Kidney (tissue), 14 donors: ENCODE results near the gene CDC34. TPM values are rescaled to one million over a fixed set of nuclear protein-coding genes. Genes with fewer than 3 reads are reported as not detected.
A peak's percentile ranks its signal among the peaks of the same experiment; 100 is the strongest.

Source experiments
- DNase-seq, 5 donors: peaks; one replicate each; pipeline ENCODE4 v3.0.0-alpha.2; 2013 to 2020
- FAIRE-seq: peaks from 2 replicates; lab custom pipeline; 2012; peaks lifted over from hg19 to GRCh38; lab: Jason Lieb, UNC
- H3K27ac ChIP-seq, 2 donors: one replicate each; pipeline ENCODE4 v1.7.0; 2013; ENCODE audit warnings: low read depth in 2 of 2, low read length in 2 of 2, inconsistent platforms in 1 of 2
- H3K27me3 ChIP-seq: one replicate; pipeline ENCODE4 v1.7.1; 2013; ENCODE audit warnings: low read length, inconsistent platforms; ENCODE audit not compliant: control insufficient read depth, insufficient read depth
- H3K36me3 ChIP-seq, 3 donors: one replicate each; pipeline versions ENCODE4 v1.7.0 to v1.7.1; 2013; ENCODE audit warnings: low read length in 3 of 3, control low read depth in 1 of 3, inconsistent platforms in 1 of 3; ENCODE audit not compliant: insufficient read depth in 3 of 3, control insufficient read depth in 2 of 3
- H3K4me1 ChIP-seq, 3 donors: one replicate each; pipeline versions ENCODE4 v1.7.0 to v1.7.1; 2013; ENCODE audit warnings: low read length in 3 of 3, inconsistent platforms in 1 of 3, low read depth in 1 of 3; ENCODE audit not compliant: control insufficient read depth in 2 of 3, insufficient read depth in 2 of 3
- H3K4me3 ChIP-seq, 3 donors: one replicate each; pipeline versions ENCODE4 v1.7.0 to v1.8.1; 2013; ENCODE audit warnings: low read length in 3 of 3, control low read depth in 1 of 3, inconsistent platforms in 1 of 3
- H3K9ac ChIP-seq, 3 donors: one replicate each; pipeline versions ENCODE4 v1.7.0 to v1.7.1; 2013; ENCODE audit warnings: low read length in 3 of 3, control low read depth in 1 of 3, inconsistent platforms in 1 of 3
- H3K9me3 ChIP-seq, 3 donors: one replicate each; pipeline versions ENCODE4 v1.7.0 to v1.7.1; 2013; ENCODE audit warnings: low read length in 3 of 3, control low read depth in 1 of 3, inconsistent platforms in 1 of 3; ENCODE audit not compliant: control insufficient read depth in 2 of 3, insufficient read depth in 1 of 3
- CTCF ChIP-seq: IDR thresholded peaks from 3 replicates; pipeline ENCODE4 v1.5.1; 2012; ENCODE audit warnings: mild to moderate bottlenecking, moderate library complexity, borderline replicate concordance; ENCODE audit not compliant: insufficient read depth; ENCODE audit errors: extremely low read depth
- intact Hi-C: fragments of 100-400 bp; cut with DNase I; formaldehyde crosslinking; loops from one replicate; pipeline ENCODE4 v1.11.1; 2022
- polyA plus RNA-seq: library from polyadenylated mRNA; stranded (reverse); fragments of 350-450 nt; fragmentation: Illumina TruSeq; extraction: RNeasy Lipid Tissue Mini Kit (QIAGEN cat#74804); gene quantifications from one replicate; pipeline ENCODE4 v1.2.3, GENCODE V29; 2014; ENCODE audit warnings: low read depth, low replicate concordance; ENCODE audit not compliant: insufficient read depth
- total RNA-seq: library from RNA; stranded (reverse); fragmentation: NEBNext Ultra II Directional; extraction: Animal tissue kit (Norgen Biotek cat#: 25700); gene quantifications from one replicate; pipeline ENCODE4 v1.2.1, GENCODE V29; 2021
- donor health status: control.
- donor health status: control.
- donor health status: control.
- donor health status: control.
- donor health status: control.
- donor health status: DM: yes; HTN: yes; CAD: no.
- donor health status: Normal renal cell carcinoma (clear cell type).

Gene CDC34
- total and polyA plus RNA-seq, 2 donors from 2014 or later: 33.8 to 72.3 TPM

GRCh38 chr19:483332-484072, 48.1 kb upstream of the CDC34 start:
- DNase-seq (no peak), FAIRE-seq (no peak)
- H3K27me3 ChIP-seq: no peaks in the 10 kb centered on the region
- no peak for TF ChIP-seq CTCF
- no peak overlapping the region for H3K9ac ChIP-seq
- H3K9me3 ChIP-seq: no peaks in the 10 kb centered on the region
- H3K27ac ChIP-seq: no peak overlapping the region
- no peaks in the 10 kb centered on the region for H3K36me3 ChIP-seq
- no peak overlapping the region for H3K4me3 ChIP-seq
- intact Hi-C loops: no loop called here
- peaks cover 0 to 3% (median 0%) of the 10 kb centered on the region in 3 donors for H3K4me1 ChIP-seq

GRCh38 chr19:484494-484893, 47.1 kb upstream of the CDC34 start:
- H3K36me3 ChIP-seq: no peaks in the 10 kb centered on the region
- no peak overlapping the region for H3K9ac ChIP-seq
- H3K4me3 ChIP-seq: no peak overlapping the region
- no peak overlapping the region for H3K27ac ChIP-seq
- H3K27me3 ChIP-seq: no peaks in the 10 kb centered on the region
- FAIRE-seq: no peak
- no peak for TF ChIP-seq CTCF
- H3K4me1 ChIP-seq: peaks cover 0 to 5% (median 1%) of the 10 kb centered on the region in 3 donors
- intact Hi-C loops: no loop called here
- H3K9me3 ChIP-seq: no peaks in the 10 kb centered on the region
- peak in 1 of 5 donors; percentile 55 for DNase-seq

DNA sequence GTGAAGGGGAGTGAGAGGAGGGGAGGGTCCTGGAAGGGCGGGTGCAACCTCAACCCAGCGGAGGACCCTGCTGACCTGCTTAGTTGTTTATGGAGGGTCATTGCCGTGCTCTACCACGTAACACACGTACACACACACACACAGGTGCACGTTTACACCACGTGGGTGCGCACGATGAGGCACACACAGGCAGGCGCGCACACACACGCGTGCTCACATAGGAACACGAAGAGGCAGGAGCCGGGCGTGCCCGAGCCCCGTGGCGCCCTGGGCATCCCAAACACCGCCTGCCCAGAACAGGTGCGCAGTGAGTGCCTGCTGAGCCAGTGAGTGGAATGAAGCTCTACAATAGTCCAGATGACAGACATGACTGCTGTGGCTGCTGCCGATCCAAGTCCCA, 46.5 kb upstream of the CDC34 start:
- Histone ChIP-seq H3K27ac (no peak overlapping the region), H3K36me3 (no peaks in the 10 kb centered on the region), H3K9me3 (no peaks in the 10 kb centered on the region), H3K27me3 (no peaks in the 10 kb centered on the region), H3K9ac (no peak overlapping the region), H3K4me1 (peaks cover 0 to 6% (median 3%) of the 10 kb centered on the region in 3 donors), H3K4me3 (no peak overlapping the region)
- FAIRE-seq: no peak
- peak in 1 of 5 donors; percentile 55 for DNase-seq
- TF ChIP-seq CTCF: no peak
- intact Hi-C loops: no loop called here
